ENCODE data around the gene ST14. TPM values are rescaled to one million over a fixed set of nuclear protein-coding genes. Genes with fewer than 3 reads are reported as not detected.

Gene ST14
- total RNA-seq, 1 donor from 2014 or later, result 43.2 TPM

DNA sequence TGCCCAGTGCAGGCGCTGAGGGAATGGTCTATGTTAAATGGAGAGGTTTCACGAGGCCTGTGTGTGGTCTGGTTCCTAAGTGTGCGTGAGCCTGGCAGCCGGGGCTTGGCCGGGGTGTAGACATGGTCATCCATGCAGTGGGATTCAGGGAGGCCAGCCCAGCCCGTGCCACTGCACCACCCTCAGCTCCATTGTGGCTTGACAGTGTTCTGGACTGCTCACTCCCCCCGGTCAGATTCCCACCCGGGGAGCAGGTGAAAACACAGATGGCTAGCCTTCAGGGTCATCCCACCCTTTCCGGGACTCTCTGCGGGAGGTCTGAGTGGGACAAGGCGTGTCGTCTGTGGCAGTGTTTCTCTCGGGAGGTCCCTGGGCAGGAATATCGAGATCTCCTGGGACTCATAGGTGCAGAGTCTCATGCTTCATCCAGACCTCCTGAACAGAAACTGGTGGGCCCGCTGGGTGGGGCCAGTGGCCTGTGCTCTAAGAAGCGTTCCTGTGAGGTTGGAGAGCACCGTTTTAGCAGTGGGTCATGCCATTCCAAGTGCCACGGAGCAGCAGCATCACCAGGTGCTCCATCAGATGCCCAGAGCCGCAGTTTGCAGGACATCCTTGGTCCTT lies 52.3 kb downstream of the ST14 start:
- DNase-seq (ENCODE audit: extremely low spot score in 2 of 2), result peak; percentile 40 to 79
- intact Hi-C loops (cut with DNase I), result loop anchor here (10.0 kb wide), 1 partner anchor 213 kb away; the partner anchor contains the start of gene ADAMTS8
- Histone ChIP-seq H3K36me3 (no peaks in the 10 kb centered on the region), H3K27ac (no peak overlapping the region), H3K4me1 (no peaks in the 10 kb centered on the region), H3K27me3 (no peaks in the 10 kb centered on the region), H3K4me3 (no peak overlapping the region), H3K9me3 (no peaks in the 10 kb centered on the region)
- TF ChIP-seq, protein P1, sequence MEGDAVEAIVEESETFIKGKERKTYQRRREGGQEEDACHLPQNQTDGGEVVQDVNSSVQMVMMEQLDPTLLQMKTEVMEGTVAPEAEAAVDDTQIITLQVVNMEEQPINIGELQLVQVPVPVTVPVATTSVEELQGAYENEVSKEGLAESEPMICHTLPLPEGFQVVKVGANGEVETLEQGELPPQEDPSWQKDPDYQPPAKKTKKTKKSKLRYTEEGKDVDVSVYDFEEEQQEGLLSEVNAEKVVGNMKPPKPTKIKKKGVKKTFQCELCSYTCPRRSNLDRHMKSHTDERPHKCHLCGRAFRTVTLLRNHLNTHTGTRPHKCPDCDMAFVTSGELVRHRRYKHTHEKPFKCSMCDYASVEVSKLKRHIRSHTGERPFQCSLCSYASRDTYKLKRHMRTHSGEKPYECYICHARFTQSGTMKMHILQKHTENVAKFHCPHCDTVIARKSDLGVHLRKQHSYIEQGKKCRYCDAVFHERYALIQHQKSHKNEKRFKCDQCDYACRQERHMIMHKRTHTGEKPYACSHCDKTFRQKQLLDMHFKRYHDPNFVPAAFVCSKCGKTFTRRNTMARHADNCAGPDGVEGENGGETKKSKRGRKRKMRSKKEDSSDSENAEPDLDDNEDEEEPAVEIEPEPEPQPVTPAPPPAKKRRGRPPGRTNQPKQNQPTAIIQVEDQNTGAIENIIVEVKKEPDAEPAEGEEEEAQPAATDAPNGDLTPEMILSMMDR (IDR thresholded peaks at IDR 0.05), result no peak
- TF ChIP-seq POLR2A (IDR thresholded peaks at IDR 0.05) (no peak), POLR2AphosphoS5 (IDR thresholded peaks at IDR 0.05; ENCODE audit: insufficient read depth in 1 of 2, low read depth in 1 of 2) (no peak)

DNA sequence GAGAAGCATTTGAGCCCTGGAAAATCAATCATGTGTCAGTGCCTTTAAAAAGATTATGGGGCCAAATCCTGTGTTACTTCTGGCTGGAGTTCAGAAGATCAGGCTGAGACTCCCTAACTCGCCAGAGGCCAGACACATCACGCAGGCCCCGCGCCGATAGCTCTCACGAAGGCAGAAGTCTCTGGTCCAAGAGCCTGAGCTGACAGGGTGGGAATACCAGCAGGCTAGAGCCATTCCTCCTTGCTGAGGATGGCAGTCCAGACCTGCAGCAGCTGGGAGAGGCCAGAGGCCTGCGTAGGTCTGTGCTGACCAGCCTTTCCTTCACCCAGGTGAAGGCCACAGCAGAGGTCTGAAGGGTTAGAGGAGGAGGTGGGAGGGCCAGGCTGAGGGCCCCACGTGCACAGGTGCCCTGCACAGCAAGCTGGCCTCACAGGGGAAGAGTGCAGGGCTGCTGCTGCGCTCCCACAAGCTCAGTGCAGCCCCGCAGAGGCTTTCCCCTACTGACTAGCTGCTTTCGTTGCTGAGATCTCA lies 52.9 kb downstream of the ST14 start:
- H3K27me3 ChIP-seq, result no peaks in the 10 kb centered on the region
- no peaks in the 10 kb centered on the region for H3K36me3 ChIP-seq
- no peak overlapping the region for H3K27ac ChIP-seq
- no peaks in the 10 kb centered on the region for H3K9me3 ChIP-seq
- no peaks in the 10 kb centered on the region for H3K4me1 ChIP-seq
- peak in 1 of 2 donors; percentile 70 for DNase-seq (ENCODE audit: extremely low spot score in 2 of 2)
- TF ChIP-seq POLR2A (IDR thresholded peaks at IDR 0.05) (no peak), POLR2AphosphoS5 (IDR thresholded peaks at IDR 0.05; ENCODE audit: insufficient read depth in 1 of 2, low read depth in 1 of 2) (no peak)
- TF ChIP-seq, protein P1 (IDR thresholded peaks at IDR 0.05), result no peak
- intact Hi-C loops (cut with DNase I), result loop anchor here (10.0 kb wide), 1 partner anchor 212 kb away; the partner anchor contains the start of gene ADAMTS8
- no peak overlapping the region for H3K4me3 ChIP-seq

DNA sequence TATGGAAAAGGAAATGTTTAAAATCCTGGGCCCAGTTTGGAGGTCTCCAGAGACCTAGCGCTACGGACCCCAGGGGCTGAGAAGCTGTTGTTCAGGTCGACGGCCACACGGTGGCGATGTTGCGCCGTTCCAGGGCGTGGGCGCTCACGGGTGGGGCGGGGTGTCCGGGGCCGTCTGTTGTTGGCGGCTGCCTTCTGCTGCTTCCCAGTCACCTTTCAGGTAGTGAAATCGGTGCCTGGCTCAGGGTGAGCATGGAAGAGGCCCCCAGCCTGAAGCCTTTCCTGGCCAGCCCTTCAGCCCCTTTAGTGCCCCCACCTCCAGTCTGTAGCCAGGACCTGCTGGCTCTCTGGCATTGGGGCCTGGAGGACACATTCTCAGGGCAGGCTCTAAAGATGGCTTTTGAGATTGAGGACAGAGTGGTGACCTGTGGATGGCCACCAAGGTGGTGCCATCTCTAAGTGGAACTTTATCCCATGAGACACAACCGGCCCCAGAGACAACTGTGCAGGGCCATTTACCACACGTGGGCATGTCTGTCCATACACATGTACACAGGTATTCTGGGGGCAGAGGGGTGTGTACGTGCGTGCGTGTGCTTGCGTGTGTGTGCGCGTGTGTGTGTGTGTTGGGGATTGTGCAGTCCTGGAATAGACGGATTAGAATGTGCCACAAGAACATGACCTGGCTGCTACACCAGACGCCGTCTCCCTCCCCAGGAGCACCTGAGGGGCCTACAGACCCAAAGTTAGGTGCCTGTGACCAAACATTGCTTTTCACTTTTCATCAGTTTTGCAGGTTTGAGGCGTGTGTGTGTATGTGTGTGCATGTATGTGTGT lies 53.8 kb downstream of the ST14 start:
- intact Hi-C loops (cut with DNase I), result loop anchor here (10.0 kb wide), 1 partner anchor 211 kb away; the partner anchor contains the start of gene ADAMTS8
- TF ChIP-seq POLR2AphosphoS5 (IDR thresholded peaks at IDR 0.05; ENCODE audit: insufficient read depth in 1 of 2, low read depth in 1 of 2) (no peak), POLR2A (IDR thresholded peaks at IDR 0.05) (no peak)
- TF ChIP-seq, protein P1 (IDR thresholded peaks at IDR 0.05), result peak; percentile 64 to 87 (median 74)
- H3K27me3 ChIP-seq, result no peaks in the 10 kb centered on the region
- no peak overlapping the region for H3K27ac ChIP-seq
- H3K4me1 ChIP-seq, result no peaks in the 10 kb centered on the region
- no peaks in the 10 kb centered on the region for H3K36me3 ChIP-seq
- peak in 1 of 2 donors; percentile 77 for DNase-seq (ENCODE audit: extremely low spot score in 2 of 2)
- no peaks in the 10 kb centered on the region for H3K9me3 ChIP-seq
- no peak overlapping the region for H3K4me3 ChIP-seq

DNA sequence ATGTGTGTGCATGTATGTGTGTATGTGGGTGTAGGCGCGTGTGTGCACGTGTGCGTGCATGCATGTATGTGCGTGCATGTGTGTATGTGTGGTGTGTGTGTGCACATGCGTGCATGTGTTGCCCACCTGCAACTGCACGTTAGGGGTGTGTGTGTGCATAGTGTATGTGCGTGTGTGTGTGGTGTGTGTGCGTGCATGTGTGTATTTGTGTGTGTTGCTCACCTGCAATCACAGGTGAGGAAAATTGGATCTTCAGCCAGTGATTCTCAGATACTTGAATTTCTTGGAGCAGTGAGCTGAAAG lies 54.3 kb downstream of the ST14 start:
- intact Hi-C loops (cut with DNase I), result loop anchor here (10.0 kb wide), 1 partner anchor 211 kb away; the partner anchor contains the start of gene ADAMTS8
- DNase-seq (ENCODE audit: extremely low spot score in 2 of 2), result peak in 1 of 2 donors; percentile 60
- H3K4me1 ChIP-seq, result no peaks in the 10 kb centered on the region
- H3K9me3 ChIP-seq, result no peaks in the 10 kb centered on the region
- H3K27me3 ChIP-seq, result no peaks in the 10 kb centered on the region
- no peak overlapping the region for H3K4me3 ChIP-seq
- H3K36me3 ChIP-seq, result no peaks in the 10 kb centered on the region
- no peak for TF ChIP-seq POLR2A (IDR thresholded peaks at IDR 0.05)
- TF ChIP-seq POLR2AphosphoS5 (IDR thresholded peaks at IDR 0.05; ENCODE audit: insufficient read depth in 1 of 2, low read depth in 1 of 2), result no peak
- TF ChIP-seq, protein P1 (IDR thresholded peaks at IDR 0.05), result no peak
- H3K27ac ChIP-seq, result no peak overlapping the region

Measured in vagina (tissue), 2 donors.